ENCODE measurements around the gene FNDC1. TPM values are rescaled to one million over a fixed set of nuclear protein-coding genes. Genes with fewer than 3 reads are reported as not detected.

Gene FNDC1
- total RNA-seq, 1 experiment from 2014 or later, result 0.31 TPM

DNA sequence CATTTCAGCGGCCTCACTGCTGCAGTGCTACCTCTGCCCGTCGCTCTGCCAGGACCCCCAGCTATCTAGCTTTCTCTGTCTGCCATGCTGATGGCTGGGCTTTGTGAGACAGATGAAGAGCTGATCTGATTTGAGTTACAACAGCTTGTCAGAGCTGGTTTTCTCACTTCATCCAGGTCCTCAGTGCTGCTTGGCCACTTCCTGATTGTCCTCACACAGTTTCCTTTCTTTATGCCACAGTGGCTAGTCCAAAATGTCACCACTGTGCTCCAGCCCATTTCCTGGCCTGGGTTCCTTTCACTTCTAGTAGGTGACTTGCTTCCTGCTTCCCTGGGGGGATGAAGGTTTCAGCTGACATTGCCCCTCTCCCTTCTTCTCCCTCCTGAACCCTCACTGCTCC lies 35.4 kb downstream of the FNDC1 start:
- no peak for DNase-seq (ENCODE audit: low spot score)

DNA sequence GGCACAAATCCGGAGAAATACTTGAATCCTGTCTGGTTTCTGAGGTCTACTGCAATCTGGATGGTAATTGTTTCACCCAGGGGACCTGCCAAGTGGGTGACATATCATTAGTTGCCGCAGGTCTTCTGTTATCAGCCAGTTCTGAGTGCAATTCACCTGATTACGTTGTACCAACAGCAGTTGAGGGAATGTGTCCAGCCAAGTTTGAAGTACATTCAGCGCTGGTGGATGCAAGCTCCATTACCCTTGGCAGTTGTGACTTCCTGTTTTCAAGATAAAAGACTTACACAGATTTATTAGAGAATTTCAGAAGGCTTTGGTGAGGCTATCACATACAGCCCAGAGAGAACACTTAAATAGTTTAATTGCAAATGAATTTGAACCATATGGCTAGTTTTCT lies 42.8 kb downstream of the FNDC1 start:
- DNase-seq (ENCODE audit: low spot score), result no peak

DNA sequence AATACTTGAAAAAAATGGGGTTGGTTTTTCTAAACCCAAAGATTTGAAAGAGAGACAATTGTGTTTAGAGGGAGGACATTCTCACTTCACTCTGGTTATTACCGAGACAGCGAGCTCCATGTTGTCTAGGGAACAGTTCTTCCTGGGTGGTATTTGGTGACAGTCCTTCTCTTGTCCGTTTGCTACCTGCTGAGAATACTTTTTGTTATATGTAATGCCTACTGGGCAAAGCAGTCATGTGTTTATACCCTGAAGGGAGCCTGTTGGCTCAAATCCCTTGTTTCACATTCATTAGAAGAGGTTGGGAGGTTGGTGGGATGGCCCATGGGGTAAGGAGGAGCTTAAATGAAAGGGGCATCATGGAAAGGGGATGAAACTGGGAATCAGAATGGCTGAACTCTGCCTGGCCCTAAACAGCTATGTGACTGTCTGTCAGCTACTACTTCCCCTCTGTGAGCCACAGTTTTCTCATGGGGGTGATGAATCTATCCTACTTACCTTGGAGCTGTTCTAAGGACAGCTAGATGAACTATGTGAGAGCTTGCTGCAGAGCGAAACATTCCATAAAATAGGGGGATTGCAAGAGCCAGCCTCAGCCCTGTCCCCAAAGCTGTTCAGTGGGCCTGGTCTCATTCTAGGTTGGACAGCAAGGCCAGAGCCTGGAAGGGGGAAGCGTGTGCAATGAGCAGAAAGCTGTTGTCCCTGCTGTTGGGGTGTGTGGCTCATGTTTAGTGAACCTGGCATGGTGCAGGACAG lies 43.5 kb downstream of the FNDC1 start:
- DNase-seq (ENCODE audit: low spot score), result no peak

GRCh38 chr6:159213405-159213804 lies 44.2 kb downstream of the FNDC1 start:
- no peak for DNase-seq (ENCODE audit: low spot score)

DNA sequence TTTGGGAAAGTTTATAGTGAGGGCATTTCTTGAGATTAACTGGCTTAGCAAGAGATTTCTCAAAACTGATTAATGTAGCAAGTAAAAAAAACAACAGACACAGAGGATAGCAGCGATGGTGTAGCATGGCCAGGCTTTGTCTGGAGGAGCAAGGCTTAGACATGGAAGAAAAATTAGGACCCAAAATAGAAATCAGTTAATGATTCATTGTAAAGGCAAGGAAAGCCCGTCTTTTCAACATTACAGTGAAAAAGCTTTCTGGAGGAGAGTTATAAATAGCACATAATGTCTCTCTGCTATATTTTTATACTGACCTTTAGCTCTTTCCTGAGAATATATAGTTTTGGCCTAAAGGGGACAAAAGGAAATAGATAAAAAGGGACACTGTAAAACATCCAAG lies 45.1 kb downstream of the FNDC1 start:
- no peak for DNase-seq (ENCODE audit: low spot score)

DNA sequence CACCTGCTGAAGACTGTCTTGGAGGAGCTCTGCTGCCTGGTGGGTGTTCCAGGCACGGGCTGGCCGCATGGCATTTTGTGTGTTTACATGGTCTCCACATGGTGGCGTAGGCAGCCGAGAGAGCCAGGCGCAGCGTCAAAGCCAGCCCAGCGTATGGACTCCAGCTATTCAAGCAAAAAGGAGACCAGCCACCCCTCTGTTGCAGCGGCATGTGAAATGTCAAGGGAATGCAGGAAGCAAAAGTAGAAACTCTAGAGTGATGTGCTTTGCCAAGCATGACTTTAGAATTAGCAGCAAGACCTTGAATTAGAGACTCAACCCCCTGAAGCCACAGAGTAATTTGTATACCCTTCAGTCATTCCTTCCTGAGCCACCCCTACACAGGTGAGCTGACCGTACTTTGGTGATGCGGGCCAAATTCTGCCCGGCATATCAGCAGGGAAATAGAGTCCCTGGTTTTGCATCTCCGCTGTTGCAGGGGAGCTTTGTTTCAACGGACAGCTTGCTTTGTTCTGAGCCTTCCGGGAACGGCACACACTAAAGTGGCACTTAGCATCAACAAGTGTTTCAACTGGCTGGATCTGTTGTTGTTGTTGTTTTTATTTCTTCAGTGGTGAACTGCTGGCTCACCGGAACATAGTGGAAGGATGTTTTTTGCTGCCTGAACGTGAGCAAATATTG lies 48.5 kb downstream of the FNDC1 start:
- DNase-seq (ENCODE audit: low spot score), result peak; percentile 18

DNA sequence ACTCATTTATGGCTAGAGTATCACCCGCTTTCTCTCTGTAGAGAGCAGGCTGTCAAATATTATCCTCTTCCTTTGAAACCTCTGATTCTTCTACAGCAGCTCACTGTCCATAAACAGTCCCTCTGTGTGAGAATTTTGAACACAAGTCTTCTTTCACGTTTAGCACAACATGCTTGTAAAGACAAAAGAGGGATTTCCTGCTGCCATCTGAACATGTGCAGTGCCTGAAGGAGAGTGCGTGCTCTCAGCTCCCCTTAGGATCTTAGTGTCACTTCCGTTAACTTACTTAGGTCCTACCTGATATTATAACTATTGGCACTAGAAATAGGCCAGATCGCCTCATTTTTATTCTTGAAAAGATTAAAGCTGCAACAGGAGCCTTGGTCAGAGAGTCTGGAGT lies 50.9 kb downstream of the FNDC1 start:
- no peak for DNase-seq (ENCODE audit: low spot score)

DNA sequence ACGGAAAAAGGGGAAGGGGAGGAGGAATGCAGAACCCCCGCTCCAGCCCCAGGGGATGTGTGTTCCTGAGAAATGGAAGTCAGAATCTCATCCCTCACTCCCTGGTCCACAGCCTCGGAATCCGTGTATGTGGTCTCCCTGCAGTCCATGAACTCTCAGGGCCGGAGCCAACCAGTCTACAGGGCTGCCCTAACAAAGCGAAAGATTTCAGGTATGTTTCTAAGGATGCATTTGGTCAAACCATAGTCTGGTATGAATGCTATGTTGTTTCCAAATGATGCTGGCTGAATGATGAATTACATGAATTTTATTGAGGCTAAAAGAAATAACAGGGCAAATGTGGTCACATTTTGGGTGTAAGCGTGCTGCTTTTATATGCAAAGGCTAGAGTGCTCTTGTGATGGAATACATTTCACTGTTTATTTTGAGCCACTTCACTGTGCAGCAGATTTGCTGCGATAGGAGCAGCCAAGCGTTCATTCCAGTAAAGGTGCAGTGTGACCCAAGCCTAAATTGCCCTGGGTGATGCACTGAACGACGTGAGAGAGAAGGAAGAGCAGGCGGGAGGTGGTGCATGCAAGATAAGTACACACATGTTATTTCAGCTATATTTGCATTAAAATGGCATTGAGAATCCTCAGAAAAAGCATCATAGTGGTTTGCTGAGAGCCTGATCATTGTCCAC lies 52.4 kb downstream of the FNDC1 start:
- no peak for DNase-seq (ENCODE audit: low spot score)

DNA sequence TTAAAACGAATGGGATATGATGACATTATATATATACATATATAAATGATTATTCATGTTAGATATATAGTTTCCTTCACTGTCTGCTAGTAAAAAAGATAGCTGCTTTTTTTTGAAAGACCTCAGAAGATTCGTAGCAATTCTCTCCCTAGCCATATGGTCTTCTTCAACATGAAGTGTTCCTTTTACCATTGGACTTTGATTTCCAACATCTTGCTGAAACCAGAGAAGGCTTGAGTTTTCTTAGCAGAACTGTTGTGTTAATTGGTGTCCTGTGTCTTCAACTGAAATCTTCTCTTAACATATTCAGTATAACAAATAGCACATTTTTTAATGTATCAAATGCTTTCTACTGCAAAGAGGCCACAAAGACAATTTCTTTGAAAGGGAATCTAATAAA lies 55.3 kb downstream of the FNDC1 start:
- no peak for DNase-seq (ENCODE audit: low spot score)

DNA sequence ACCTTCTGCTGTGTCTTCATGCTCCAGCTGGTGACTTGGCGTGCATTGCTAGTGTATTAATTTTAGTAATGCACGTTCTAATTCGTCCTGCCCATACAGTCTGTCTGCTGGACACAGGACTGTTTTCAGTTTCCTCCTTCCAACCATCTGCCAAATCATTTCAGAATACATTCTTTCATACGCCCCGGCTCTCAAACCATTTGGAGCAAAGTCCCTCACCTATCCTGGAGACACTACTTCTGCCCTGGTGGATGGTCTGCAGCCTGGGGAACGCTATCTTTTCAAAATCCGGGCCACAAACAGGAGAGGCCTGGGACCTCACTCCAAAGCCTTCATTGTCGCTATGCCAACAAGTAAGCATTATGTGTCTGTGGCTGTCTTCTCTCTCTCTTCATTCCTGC lies 60.5 kb downstream of the FNDC1 start:
- no peak for DNase-seq (ENCODE audit: low spot score)

DNA sequence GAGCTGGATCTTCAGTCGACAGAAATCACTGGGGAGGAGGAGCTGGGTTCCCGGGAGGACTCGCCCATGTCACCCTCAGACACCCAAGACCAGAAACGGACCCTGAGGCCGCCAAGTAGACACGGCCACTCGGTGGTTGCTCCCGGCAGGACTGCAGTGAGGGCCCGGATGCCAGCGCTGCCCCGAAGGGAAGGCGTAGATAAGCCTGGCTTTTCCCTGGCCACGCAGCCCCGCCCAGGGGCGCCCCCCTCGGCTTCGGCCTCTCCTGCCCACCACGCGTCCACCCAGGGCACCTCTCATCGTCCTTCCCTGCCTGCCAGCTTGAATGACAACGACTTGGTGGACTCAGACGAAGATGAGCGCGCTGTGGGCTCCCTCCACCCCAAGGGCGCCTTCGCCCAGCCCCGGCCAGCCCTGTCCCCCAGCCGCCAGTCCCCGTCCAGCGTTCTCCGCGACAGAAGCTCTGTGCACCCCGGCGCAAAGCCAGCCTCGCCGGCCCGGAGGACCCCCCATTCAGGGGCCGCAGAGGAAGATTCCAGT lies 63.0 kb downstream of the FNDC1 start:
- DNase-seq (ENCODE audit: low spot score), result no peak

DNA sequence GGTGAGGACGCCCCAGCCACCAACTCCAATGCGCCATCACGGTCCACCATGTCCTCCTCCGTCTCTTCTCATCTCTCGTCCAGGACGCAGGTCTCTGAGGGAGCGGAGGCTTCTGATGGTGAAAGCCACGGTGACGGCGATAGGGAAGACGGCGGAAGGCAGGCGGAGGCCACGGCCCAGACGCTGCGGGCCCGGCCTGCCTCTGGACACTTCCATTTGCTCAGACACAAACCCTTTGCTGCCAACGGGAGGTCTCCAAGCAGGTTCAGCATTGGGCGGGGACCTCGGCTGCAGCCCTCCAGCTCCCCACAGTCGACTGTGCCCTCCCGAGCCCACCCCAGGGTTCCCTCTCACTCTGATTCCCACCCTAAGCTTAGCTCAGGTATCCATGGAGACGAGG lies 63.6 kb downstream of the FNDC1 start:
- no peak for DNase-seq (ENCODE audit: low spot score)

GRCh38 chr6:159233365-159234101 lies 64.3 kb downstream of the FNDC1 start:
- DNase-seq (ENCODE audit: low spot score), result no peak

DNA sequence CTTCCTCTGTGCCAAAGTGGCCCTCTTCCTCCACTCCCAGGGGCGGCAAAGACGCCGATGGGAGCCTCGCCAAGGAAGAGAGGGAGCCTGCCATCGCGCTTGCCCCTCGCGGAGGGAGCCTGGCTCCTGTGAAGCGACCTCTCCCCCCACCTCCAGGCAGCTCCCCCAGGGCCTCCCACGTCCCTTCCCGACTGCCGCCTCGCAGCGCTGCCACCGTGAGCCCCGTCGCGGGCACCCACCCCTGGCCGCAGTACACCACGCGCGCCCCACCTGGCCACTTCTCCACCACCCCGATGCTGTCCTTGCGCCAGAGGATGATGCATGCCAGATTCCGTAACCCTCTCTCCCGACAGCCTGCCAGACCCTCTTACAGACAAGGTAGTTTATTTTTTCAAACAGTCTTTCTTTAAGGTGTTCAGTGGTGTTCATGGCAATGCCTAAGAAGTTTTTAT lies 64.9 kb downstream of the FNDC1 start:
- DNase-seq (ENCODE audit: low spot score), result no peak

- no peak for DNase-seq (ENCODE audit: low spot score)
Observed at GRCh38 chr6:159238920-159239558, 69.8 kb downstream of the FNDC1 start.

DNA sequence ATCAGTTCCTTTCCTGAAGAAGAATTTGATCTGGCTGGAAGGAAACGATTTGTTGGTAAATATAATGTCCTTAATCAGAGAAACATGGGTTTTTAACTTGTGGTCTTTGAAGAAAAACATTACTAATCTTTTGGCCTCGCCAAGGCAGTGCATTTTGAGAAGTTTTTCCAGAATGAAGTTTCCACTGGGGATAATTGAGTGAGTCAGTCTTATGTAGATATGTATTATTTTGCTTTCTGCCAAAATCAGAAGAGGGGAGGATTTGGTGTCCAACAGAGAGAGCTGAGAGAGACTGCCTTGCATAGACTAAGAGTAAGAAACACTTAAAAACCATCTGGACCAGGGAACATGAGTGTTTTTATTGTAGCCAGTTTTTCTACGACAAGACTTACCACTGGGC lies 79.9 kb downstream of the FNDC1 start:
- no peak for DNase-seq (ENCODE audit: low spot score)

DNA sequence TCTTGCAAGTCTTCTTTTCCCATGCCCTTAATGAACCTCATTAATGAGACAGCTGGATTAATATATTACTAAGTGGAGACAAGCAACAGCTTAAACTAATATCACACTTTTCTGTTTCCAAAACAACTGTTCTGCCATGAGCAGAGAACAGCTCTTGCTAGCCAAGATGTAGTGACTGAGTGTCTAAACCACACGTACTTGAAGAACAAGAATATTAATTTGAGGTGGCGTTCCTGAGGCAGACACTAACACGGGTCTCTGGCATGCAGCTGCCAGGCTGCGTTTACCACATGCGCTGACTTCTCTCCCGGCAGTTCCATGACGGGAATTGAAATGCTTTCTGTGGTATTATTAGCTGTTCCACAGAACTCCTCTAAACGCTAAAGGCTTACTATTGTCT lies 80.6 kb downstream of the FNDC1 start:
- DNase-seq (ENCODE audit: low spot score), result no peak

DNA sequence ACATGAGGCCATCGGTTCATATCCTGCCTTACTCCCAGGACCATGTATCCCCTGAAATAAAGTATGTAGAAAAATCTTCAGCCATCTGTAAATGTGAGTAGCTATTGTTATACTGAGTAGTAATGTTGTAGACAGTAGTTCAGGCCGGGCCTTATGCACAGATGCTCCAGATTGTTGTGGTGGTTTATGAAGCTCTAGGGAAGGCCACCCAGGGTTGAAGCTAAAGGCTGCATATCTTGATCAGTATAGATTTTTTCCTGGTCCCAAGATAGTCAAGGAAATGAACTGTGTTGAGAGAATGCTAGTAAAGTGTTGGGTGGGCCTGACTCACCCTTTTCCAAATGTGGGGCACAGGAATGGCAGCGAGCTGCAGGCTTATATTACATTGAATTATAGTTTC lies 81.4 kb downstream of the FNDC1 start:
- DNase-seq (ENCODE audit: low spot score), result no peak

GRCh38 chr6:159252955-159253508 lies 83.8 kb downstream of the FNDC1 start:
- peak; percentile 79 for DNase-seq (ENCODE audit: low spot score)

- DNase-seq (ENCODE audit: low spot score), result no peak
Observed at GRCh38 chr6:159254186-159254585, 85.0 kb downstream of the FNDC1 start.

- DNase-seq (ENCODE audit: low spot score), result no peak
Observed at GRCh38 chr6:159255434-159255951, 86.3 kb downstream of the FNDC1 start.
